HT-29 (cell line): ENCODE results near the gene RALGPS1. TPM values are rescaled to one million over a fixed set of nuclear protein-coding genes. Genes with fewer than 3 reads are reported as not detected.

ENCODE experiments used
- DNase-seq: peaks from one replicate; pipeline ENCODE4 v3.0.0-alpha.2; 2015; ENCODE audit warnings: low spot score
- total RNA-seq: library from RNA; depleted of rRNA; stranded (reverse); fragments of >200 nt; shearing (Covaris generic); gene quantifications from 2 replicates; pipeline ENCODE4 v1.2.3, GENCODE V29; 2014

The RALGPS1 gene
- total RNA-seq, 1 experiment from 2014 or later: 12.4 TPM

- no peak for DNase-seq
Observed at GRCh38 chr9:126906091-126906490, 8.5 kb upstream of the RALGPS1 start.

DNA sequence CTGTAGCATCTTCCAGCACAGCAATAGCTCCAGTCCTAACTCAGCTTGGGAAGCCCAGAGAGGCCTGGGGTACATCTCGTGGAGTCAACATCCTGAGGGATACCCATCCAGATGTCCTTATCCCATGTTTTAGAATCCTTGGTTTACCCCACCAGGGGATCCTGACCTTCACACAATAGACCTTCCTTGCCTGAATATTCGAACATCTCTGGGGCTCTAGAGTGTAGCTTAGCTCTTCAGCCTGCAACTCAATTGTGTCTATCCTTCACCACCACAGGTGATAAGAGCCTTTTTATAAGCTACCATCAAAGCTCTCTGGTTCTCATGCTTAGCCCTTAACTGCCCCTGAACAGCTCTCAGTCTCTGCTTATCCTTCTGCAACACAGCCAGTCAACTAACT lies 7.5 kb upstream of the RALGPS1 start:
- no peak for DNase-seq

DNA sequence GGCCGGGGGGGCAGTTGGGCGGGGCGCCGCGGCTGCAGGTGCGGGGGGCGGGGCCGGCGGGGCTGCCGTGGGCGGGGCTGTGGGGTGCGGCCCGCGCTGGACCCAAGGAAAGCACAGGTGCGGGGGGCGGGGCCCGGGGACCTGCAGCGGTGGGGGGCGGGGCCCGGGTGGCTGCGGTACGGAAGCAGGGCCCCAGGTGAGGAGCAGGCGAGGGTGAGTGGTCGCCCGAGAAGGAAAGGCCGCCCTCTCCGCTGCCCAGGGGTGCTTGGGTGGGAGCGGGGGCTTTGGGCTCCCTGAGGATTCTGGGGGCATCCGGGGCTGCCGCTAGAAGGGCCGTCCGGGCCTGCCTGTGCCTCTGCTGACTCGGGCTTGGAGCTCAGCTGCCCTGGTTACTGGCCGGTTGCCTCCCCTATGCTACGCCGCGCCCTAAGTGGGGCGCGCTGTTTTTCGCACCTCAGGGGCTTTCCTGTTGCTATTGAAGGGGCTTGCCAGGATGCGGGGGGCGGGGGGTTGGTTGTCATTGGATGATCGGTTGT lies 767 bp downstream of the RALGPS1 start:
- peak; percentile 74 for DNase-seq

DNA sequence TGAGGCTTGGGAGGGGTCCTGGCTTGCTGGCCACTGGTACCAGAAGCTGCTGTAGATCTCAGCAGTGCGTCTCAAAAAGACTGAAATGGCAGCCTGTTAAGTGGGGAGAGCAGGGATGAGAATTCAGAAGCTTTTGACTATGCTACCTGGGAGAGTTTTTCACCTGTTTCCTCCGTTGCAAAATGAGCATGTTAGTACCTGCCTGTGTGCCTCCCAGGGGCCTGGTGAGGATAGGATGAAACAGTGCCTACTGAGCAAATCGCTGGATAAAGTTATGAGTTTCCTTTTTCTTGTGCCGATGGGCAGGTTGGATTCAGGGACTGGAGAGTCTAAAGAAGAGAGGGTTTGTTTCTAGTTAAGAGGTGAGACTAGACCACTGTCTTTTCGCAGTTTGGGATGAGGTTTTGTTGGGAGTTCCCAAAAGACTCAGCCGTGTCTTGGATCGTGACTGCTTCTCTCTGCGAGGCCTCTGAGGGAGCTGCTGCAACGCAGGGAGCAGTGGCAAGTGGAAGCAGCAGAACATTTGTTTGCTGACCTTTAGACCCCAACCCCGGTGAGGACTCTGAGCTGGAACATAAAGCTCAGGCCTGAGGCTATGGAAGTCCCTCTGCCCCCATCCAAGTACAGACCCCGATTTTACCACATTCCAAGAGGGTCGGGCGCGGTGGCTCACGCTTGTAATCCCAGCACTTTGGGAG lies 1.4 kb downstream of the RALGPS1 start:
- no peak for DNase-seq

DNA sequence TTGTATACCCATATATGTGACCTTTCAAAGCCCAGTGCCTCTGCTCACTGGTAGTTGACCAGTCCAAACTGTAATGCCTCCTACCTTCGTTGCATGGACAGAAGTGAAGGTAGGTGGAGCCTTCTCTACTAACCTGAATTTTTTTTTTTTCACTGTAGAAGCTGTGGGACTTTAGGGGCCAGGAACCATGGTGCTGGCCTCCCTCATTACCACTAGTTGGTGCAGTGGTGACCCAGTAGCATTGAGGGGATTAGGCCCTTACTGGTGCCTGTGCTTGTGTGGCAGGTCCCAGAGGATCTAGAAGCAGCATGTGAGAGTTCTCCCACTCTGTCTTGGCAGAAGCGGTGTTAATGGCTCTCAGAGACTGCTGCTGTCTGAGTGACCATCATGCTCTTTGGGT lies 2.3 kb downstream of the RALGPS1 start:
- DNase-seq: peak; percentile 21

- no peak for DNase-seq
Observed at GRCh38 chr9:126919193-126919592, 4.6 kb downstream of the RALGPS1 start.

DNA sequence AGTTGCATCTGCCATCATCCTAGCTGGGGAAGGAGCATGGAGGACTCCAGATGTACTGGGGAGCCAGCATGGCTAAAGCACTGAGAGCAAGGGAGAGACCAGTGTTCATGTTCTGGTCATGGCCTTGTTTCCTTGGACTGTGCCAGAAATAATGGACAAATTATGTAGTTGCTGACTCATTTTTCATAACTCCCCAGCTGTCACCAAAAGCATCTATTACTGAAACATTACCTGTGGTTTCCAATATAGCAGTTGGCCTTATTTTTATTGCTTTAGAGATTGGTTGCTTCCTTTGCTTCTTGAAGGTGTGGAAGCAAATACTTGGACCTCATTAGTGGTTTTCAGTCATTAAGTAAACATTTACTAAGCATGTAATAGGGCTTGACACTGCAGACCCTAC lies 11.3 kb downstream of the RALGPS1 start:
- no peak for DNase-seq

DNA sequence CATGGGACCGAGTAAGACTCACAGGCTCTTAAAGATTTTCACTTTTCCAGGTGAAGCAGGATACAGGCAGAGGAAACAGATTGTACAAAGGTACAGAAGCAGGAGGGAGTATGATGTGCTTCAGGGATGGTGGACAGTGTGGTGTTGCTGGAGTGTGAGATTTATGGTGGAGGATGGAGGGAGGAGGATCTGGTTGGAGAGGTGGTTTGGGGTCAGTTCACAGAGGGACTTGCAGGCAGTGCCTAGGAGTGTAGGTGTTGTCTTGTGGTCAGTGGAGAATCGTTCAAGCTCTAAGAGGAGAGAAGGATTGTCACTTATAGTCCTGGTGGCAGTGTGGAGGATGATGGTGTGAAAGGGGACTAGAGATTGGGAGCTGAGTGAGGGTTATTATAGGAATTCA lies 11.8 kb downstream of the RALGPS1 start:
- no peak for DNase-seq

DNA sequence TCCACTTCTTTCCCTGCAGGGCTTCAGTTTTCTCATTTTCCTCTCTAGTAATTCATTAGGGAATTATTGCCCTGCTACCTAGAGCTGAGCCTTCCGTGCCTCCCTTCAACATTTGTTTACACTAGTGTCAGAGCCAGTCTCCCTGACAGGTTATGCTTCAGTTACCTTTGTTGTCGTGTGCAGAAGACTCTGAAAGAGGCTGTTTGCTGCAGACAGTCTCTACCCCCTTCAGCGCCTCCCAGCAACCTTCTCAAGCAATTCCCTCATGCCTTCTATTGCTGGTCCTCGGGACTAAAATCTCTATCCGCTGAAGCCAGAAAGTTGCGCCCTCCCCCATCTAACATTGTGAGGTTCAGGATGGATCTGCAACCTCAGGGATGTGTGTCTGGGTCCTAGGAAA lies 12.8 kb downstream of the RALGPS1 start:
- no peak for DNase-seq

DNA sequence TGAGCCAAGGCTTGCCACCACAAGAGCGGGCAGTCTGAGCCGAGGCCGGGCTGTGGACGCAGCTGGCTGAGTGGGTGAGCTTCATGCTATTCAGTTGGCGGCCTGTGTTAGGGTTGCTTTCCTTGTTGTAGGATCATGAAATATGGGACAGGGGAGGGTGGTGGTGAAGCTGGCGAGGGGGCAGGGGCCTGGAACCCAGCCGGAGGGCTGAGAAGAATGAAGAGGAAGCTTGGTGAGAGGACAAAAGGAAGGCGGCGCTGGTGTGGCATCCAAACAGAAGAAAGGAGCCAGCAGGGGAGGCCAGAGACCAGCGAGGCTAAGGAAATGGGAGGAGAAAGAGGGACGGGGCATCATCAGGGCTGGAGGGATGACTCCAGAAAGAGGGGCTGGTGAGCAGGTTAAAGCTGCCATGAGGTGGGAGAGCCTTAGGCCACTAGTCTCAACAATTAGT lies 18.3 kb downstream of the RALGPS1 start:
- DNase-seq: no peak

- DNase-seq: no peak
Observed at GRCh38 chr9:126933334-126933980, 18.9 kb downstream of the RALGPS1 start.

DNA sequence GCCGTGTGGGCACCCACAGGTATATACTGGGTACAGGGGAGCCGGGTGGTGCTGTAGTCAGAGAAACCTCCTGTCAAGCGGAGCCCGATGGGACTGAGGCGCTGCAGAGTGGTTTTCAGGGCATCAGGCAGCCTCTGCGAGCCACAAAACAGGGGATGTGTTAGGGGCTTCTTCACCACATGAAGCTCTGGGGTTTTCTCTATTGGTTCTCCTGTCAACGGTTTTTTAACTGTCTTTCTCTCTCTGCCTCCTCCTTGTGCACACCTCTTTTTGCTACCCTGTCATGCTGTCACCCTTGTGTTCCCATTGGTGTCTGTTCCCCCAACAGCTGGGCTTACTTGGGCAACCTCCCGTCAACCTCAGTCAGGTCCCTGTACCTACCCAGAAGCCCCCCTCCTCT lies 19.9 kb downstream of the RALGPS1 start:
- no peak for DNase-seq

- no peak for DNase-seq
Observed at GRCh38 chr9:126935630-126936029, 21.0 kb downstream of the RALGPS1 start.

- DNase-seq: no peak
Observed at GRCh38 chr9:126937444-126937843, 22.9 kb downstream of the RALGPS1 start.

GRCh38 chr9:126938327-126938726 lies 23.7 kb downstream of the RALGPS1 start:
- DNase-seq: no peak

GRCh38 chr9:126939821-126940221 lies 25.2 kb downstream of the RALGPS1 start:
- DNase-seq: peak; percentile 68

GRCh38 chr9:126942399-126942798 lies 27.8 kb downstream of the RALGPS1 start:
- DNase-seq: no peak

DNA sequence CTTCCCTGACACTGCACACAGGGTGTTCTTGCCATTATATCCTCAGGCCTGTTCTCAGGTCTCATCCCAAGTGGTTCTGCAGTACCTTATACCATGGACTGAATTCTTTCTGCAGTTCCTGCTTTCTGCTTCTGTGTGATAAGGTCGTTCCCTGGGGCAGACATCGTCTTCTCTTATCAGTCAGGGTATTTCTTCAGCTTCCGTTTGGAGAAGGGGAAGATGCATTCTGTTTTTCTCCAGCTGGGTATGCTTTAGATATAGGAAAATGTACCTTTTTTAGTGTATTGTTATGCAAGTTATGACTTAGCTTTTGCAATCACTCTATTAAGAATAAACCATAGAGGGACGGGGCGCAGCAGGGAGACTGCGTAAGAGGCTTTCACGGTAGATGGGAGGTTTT lies 31.1 kb downstream of the RALGPS1 start:
- DNase-seq: no peak

GRCh38 chr9:126947529-126947928 lies 32.9 kb downstream of the RALGPS1 start:
- peak; percentile 56 for DNase-seq

GRCh38 chr9:126952205-126952977 lies 37.8 kb downstream of the RALGPS1 start:
- DNase-seq: no peak

- DNase-seq: no peak
Observed at GRCh38 chr9:126953041-126953809, 38.6 kb downstream of the RALGPS1 start.

DNA sequence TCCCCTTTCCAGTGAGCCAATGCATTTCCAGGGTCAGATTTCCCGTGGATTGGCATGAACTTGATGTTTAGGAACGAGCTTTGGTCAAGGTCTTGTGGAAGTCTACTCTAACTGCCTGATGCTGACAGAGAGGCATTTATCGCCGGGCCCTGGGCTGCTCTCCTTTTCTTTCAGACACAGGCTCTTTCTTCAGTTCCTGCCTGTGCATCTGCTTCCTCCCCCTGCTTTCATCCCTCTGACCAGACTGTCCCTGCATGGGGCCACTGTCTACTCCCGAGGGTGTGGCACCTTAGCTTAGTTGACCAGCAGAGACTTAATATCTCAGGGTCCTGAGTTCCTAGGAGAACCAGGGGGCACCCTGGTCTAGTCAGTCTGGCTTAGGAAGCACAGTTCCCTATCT lies 41.2 kb downstream of the RALGPS1 start:
- no peak for DNase-seq
